Stimulated activated CD8-positive, alpha-beta memory T cell treated with anti-CD3 and anti-CD28 coated beads, Interleukin-2, amount 100 ng/mL, for 48 hours (primary cell): ENCODE results near the gene EIF4E2.

Experiments used
- DNase-seq, 2 donors: peaks; one replicate each; pipeline ENCODE4 v3.0.0-alpha.2; 2020; ENCODE audit warnings: low read depth in 2 of 2

EIF4E2 gene

GRCh38 chr2:232598293-232598692, 47.8 kb downstream of the EIF4E2 start:
- DNase-seq = no peak

- no peak for DNase-seq
Measured at GRCh38 chr2:232600053-232600773, 49.7 kb downstream of the EIF4E2 start.

- no peak for DNase-seq
Measured at GRCh38 chr2:232603283-232603682, 52.8 kb downstream of the EIF4E2 start.

- no peak for DNase-seq
Measured at GRCh38 chr2:232604535-232604934, 54.0 kb downstream of the EIF4E2 start.

GRCh38 chr2:232607011-232607410, 56.5 kb downstream of the EIF4E2 start:
- no peak for DNase-seq

- no peak for DNase-seq
Measured at GRCh38 chr2:232609607-232610006, 59.1 kb downstream of the EIF4E2 start.

GRCh38 chr2:232610081-232610480, 59.6 kb downstream of the EIF4E2 start:
- DNase-seq = no peak

GRCh38 chr2:232611061-232611460, 60.6 kb downstream of the EIF4E2 start:
- DNase-seq = no peak

- peak; percentile 55 to 77 for DNase-seq
Measured at GRCh38 chr2:232611559-232612218, 61.2 kb downstream of the EIF4E2 start.

GRCh38 chr2:232613538-232614134, 63.1 kb downstream of the EIF4E2 start:
- no peak for DNase-seq

GRCh38 chr2:232615339-232615738, 64.8 kb downstream of the EIF4E2 start:
- DNase-seq = no peak
